Liver (tissue), 9 donors: Measurements from ENCODE around the gene SCTR. TPM values are rescaled to one million over a fixed set of nuclear protein-coding genes. Genes with fewer than 3 reads are reported as not detected.

ENCODE experiments used
- DNase-seq: peaks from one replicate; pipeline ENCODE4 v3.0.0-alpha.2; 2017; ENCODE audit warnings: low spot score
- H3K27ac ChIP-seq, 2 donors: one replicate each; pipeline ENCODE4 v1.7.0; 2013; ENCODE audit warnings: inconsistent platforms in 2 of 2, low read length in 2 of 2, control low read depth in 1 of 2, low read depth in 1 of 2, mild to moderate bottlenecking in 1 of 2
- H3K27me3 ChIP-seq, 4 donors: one replicate each; pipeline versions ENCODE4 v1.6.1 to v1.7.0; 2013; ENCODE audit warnings: low read length in 3 of 4, inconsistent platforms in 1 of 4, mild to moderate bottlenecking in 1 of 4, moderate library complexity in 1 of 4; ENCODE audit not compliant: control insufficient read depth in 4 of 4, insufficient read depth in 4 of 4
- H3K36me3 ChIP-seq, 4 donors: one replicate each; pipeline versions ENCODE4 v1.6.1 to v1.7.0; 2013; ENCODE audit warnings: low read length in 3 of 4, mild to moderate bottlenecking in 3 of 4, low read depth in 1 of 4, moderate library complexity in 1 of 4; ENCODE audit not compliant: control insufficient read depth in 4 of 4, insufficient read depth in 3 of 4
- H3K4me1 ChIP-seq, 4 donors: one replicate each; pipeline versions ENCODE4 v1.6.1 to v1.7.0; 2013; ENCODE audit warnings: low read length in 3 of 4, mild to moderate bottlenecking in 3 of 4, moderate library complexity in 1 of 4; ENCODE audit not compliant: control insufficient read depth in 4 of 4, insufficient read depth in 4 of 4
- H3K4me3 ChIP-seq, 3 donors: one replicate each; pipeline versions ENCODE4 v1.6.1 to v1.7.0; 2013; ENCODE audit warnings: low read length in 3 of 3, control low read depth in 1 of 3, low read depth in 1 of 3, mild to moderate bottlenecking in 1 of 3
- H3K9ac ChIP-seq, 2 donors: one replicate each; pipeline ENCODE4 v1.7.0; 2013; ENCODE audit warnings: low read length in 2 of 2, mild to moderate bottlenecking in 2 of 2, moderate library complexity in 2 of 2, control low read depth in 1 of 2, low read depth in 1 of 2
- H3K9me3 ChIP-seq, 4 donors: one replicate each; pipeline versions ENCODE4 v1.6.1 to v1.7.0; 2013; ENCODE audit warnings: low read length in 3 of 4; ENCODE audit not compliant: control insufficient read depth in 4 of 4
- ATF3 ChIP-seq: IDR thresholded peaks from 2 replicates; pipeline ENCODE4 v1.6.1; 2016; ENCODE audit warnings: antibody characterized with exemption
- CTCF ChIP-seq: fragments of 150-350 bp; IDR thresholded peaks from 2 replicates; pipeline ENCODE4 v1.5.1; 2017; ENCODE audit warnings: improper control_type of control experiment, low read depth, low read length; ENCODE audit not compliant: missing input control
- EGR1 ChIP-seq, 2 donors: IDR thresholded peaks; 2 replicates each; pipeline ENCODE4 v1.6.1; 2016 to 2018; ENCODE audit warnings: antibody characterized with exemption in 2 of 2, low read depth in 2 of 2
- FOXA1 ChIP-seq: IDR thresholded peaks from 2 replicates; pipeline ENCODE4 v1.6.1; 2016; ENCODE audit warnings: antibody characterized with exemption
- FOXA2 ChIP-seq: IDR thresholded peaks from 2 replicates; pipeline ENCODE4 v1.6.1; 2016; ENCODE audit warnings: antibody characterized with exemption
- GABPA ChIP-seq, 2 donors: IDR thresholded peaks in 1 of 2; conservative IDR thresholded peaks in 1 of 2; 2 replicates each; pipeline ENCODE4 v1.6.1; 2016; ENCODE audit warnings: antibody characterized with exemption in 2 of 2, mild to moderate bottlenecking in 1 of 2, moderate library complexity in 1 of 2
- HNF4A ChIP-seq, 2 donors: conservative IDR thresholded peaks; 2 replicates each; pipeline ENCODE4 v1.6.1; 2016; ENCODE audit warnings: antibody characterized with exemption in 2 of 2, mild to moderate bottlenecking in 2 of 2
- HNF4G ChIP-seq: IDR thresholded peaks from 2 replicates; pipeline ENCODE4 v1.6.1; 2016; ENCODE audit warnings: antibody characterized with exemption
- JUND ChIP-seq, 2 donors: IDR thresholded peaks; 2 replicates each; pipeline ENCODE4 v1.6.1; 2016; ENCODE audit warnings: antibody characterized with exemption in 2 of 2
- MAX ChIP-seq: IDR thresholded peaks from 2 replicates; pipeline ENCODE4 v1.6.1; 2016; ENCODE audit warnings: antibody characterized with exemption
- NR2F2 ChIP-seq: IDR thresholded peaks from 2 replicates; pipeline ENCODE4 v1.6.1; 2016; ENCODE audit warnings: antibody characterized with exemption
- RAD21 ChIP-seq, 2 donors: IDR thresholded peaks; 2 replicates each; pipeline ENCODE4 v1.6.1; 2016; ENCODE audit warnings: antibody characterized with exemption in 2 of 2, mild to moderate bottlenecking in 2 of 2
- REST ChIP-seq: IDR thresholded peaks from 2 replicates; pipeline ENCODE4 v1.6.1; 2016; ENCODE audit warnings: antibody characterized with exemption, mild to moderate bottlenecking
- RXRA ChIP-seq, 2 donors: IDR thresholded peaks; 2 replicates each; pipeline ENCODE4 v1.6.1; 2017 to 2018; ENCODE audit warnings: antibody characterized with exemption in 2 of 2, mild to moderate bottlenecking in 1 of 2
- SP1 ChIP-seq: IDR thresholded peaks from 2 replicates; pipeline ENCODE4 v1.6.1; 2018; ENCODE audit warnings: antibody characterized with exemption, mild to moderate bottlenecking
- TAF1 ChIP-seq: conservative IDR thresholded peaks from 2 replicates; pipeline ENCODE4 v1.6.1; 2016; ENCODE audit warnings: antibody characterized with exemption, mild to moderate bottlenecking
- YY1 ChIP-seq: IDR thresholded peaks from 2 replicates; pipeline ENCODE4 v1.6.1; 2016; ENCODE audit warnings: antibody characterized with exemption, mild to moderate bottlenecking
- ZBTB33 ChIP-seq: IDR thresholded peaks from 2 replicates; pipeline ENCODE4 v1.6.1; 2016; ENCODE audit warnings: antibody characterized with exemption
- WGBS: extraction: QIAGEN DNeasy Blood & Tissue Kit; methylation state at CpG from one replicate; pipeline ENCODE4 v1.1.7; 2013; 5-methylcytosine and 5-hydroxymethylcytosine counted together
- polyA plus RNA-seq, 2 donors: library from polyadenylated mRNA; stranded (reverse) in 1 of 2; unstranded in 1 of 2; fragments of 200-250 nt in 1 of 2; fragments of >200 nt in 1 of 2; fragmentation: Nextera tagmentation in 1 of 2; extraction: Ambion mirVana in 1 of 2; gene quantifications; one replicate each; pipeline versions ENCODE4 v1.2.1 to v1.2.3, GENCODE V29; 2013 to 2015
- total RNA-seq, 2 donors: library from RNA; depleted of rRNA; stranded (reverse); fragments of >200 nt; gene quantifications; one replicate each; pipeline ENCODE4 v1.2.3, GENCODE V29; 2014
- donor health status: healthy.
- donor health status: healthy.
- donor health status: healthy.
- donor health status: healthy.
- donor health status: healthy.

The SCTR gene
- total and polyA plus RNA-seq, 4 donors, result 0.17 to 0.47 (median 0.29) TPM

- WGBS, result 48% methylated on average over 17 of the region's 17 CpGs
- no peaks in the 10 kb centered on the region for H3K9me3 ChIP-seq
- peak overlapping the region; percentile 94 to 96 for H3K9ac ChIP-seq
- H3K36me3 ChIP-seq, result peaks cover 0 to 5% (median 2%) of the 10 kb centered on the region in 4 donors
- H3K4me1 ChIP-seq, result peaks cover 20 to 74% (median 52%) of the 10 kb centered on the region in 4 donors
- H3K27ac ChIP-seq, result peak overlapping the region; percentile 76 to 92
- DNase-seq, result no peak
- H3K4me3 ChIP-seq, result peak overlapping the region; percentile 79 to 94 (median 89)
- TF ChIP-seq GABPA (IDR thresholded peaks at IDR 0.05 in 1 of 2, conservative IDR thresholded peaks at IDR 0.05 in 1 of 2) (no peak), CTCF (no peak), HNF4A (conservative IDR thresholded peaks at IDR 0.05) (no peak)
- H3K27me3 ChIP-seq, result no peaks in the 10 kb centered on the region
Observed at GRCh38 chr2:119432851-119433522, 91.3 kb downstream of the SCTR start.

GRCh38 chr2:119431976-119432850 lies 92.1 kb downstream of the SCTR start:
- H3K4me3 ChIP-seq, result peak overlapping the region; percentile 79 to 94 (median 89)
- WGBS, result 3% methylated on average over 53 of the region's 53 CpGs
- H3K27me3 ChIP-seq, result no peaks in the 10 kb centered on the region
- H3K27ac ChIP-seq, result peak overlapping the region; percentile 76 to 92
- peaks cover 0 to 5% (median 0%) of the 10 kb centered on the region in 4 donors for H3K36me3 ChIP-seq
- peak overlapping the region; percentile 94 to 96 for H3K9ac ChIP-seq
- no peaks in the 10 kb centered on the region for H3K9me3 ChIP-seq
- DNase-seq, result no peak
- peaks cover 19 to 74% (median 51%) of the 10 kb centered on the region in 4 donors for H3K4me1 ChIP-seq
- TF ChIP-seq MAX, result no peak
- TF ChIP-seq CTCF, result no peak
- no peak for TF ChIP-seq HNF4G
- no peak for TF ChIP-seq NR2F2
- TF ChIP-seq YY1, result no peak
- no peak for TF ChIP-seq EGR1 (IDR thresholded peaks at IDR 0.05; ENCODE audit: low read depth in 2 of 2)
- no peak for TF ChIP-seq GABPA (IDR thresholded peaks at IDR 0.05 in 1 of 2, conservative IDR thresholded peaks at IDR 0.05 in 1 of 2)
- TF ChIP-seq TAF1, result no peak
- no peak for TF ChIP-seq HNF4A (conservative IDR thresholded peaks at IDR 0.05)
- peak in 1 of 2 donors; percentile 21 for TF ChIP-seq RAD21 (IDR thresholded peaks at IDR 0.05)
- no peak for TF ChIP-seq FOXA2
- no peak for TF ChIP-seq SP1
- TF ChIP-seq REST, result peak; percentile 46
- TF ChIP-seq ZBTB33, result no peak
- no peak for TF ChIP-seq FOXA1
- peak in 1 of 2 donors; percentile 27 for TF ChIP-seq RXRA (IDR thresholded peaks at IDR 0.05)
- TF ChIP-seq ATF3, result no peak
- no peak for TF ChIP-seq JUND (IDR thresholded peaks at IDR 0.05)
